GM06990 (cell line): ENCODE measurements around the gene RLF.
A peak's percentile ranks its signal among the peaks of the same experiment; 100 is the strongest.
"Not testable (repeated sequence)": the region's sequence is repeated elsewhere in the genome, so short reads cannot be mapped to it uniquely, and the experiment has no call there.

Experiments used
- DNase-seq: peaks from one replicate; pipeline ENCODE4 v3.0.0-alpha.2; 2011; ENCODE audit not compliant: insufficient read length; ENCODE audit errors: extremely low read depth
- H3K27me3 ChIP-seq: replicated peaks from 2 replicates; pipeline ENCODE4 v1.6.0; 2011; ENCODE audit warnings: low read length; ENCODE audit not compliant: control insufficient read depth, insufficient read depth
- H3K36me3 ChIP-seq: 2 replicates; pipeline ENCODE4 v1.5.1; 2011; ENCODE audit warnings: low read length; ENCODE audit not compliant: control insufficient read depth, insufficient read depth
- H3K4me3 ChIP-seq: replicated peaks from 2 replicates; pipeline ENCODE4 v1.5.1; 2011; ENCODE audit warnings: low read depth, mild to moderate bottlenecking, control low read depth, low read length
- TF ChIP-seq, protein P1 (sequence below): IDR thresholded peaks from 2 replicates; pipeline ENCODE4 v1.5.1; 2011; ENCODE audit warnings: low read length, control low read depth, mild to moderate bottlenecking, inconsistent platforms; ENCODE audit not compliant: insufficient read depth, poor library complexity, severe bottlenecking

The RLF gene

DNA sequence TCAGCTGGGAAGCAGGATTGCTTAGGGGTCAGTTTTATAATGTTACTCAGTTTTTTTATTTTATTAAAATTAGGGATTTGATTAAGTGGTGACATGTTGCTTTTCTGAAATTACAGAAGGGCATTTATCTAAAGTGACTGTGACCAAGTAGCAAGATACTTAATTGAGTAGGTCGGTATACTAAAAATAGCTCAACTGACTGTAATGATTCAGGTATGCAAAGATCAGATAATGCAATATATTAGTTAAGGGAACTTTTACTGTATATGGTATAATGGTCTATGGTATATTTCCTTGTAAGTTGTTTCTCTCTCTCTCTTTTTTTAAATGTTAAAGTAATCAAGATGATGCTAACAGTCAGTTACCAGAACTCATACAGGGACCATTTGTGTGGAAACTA lies 26.2 kb downstream of the RLF start:
- H3K4me3 ChIP-seq = no peak overlapping the region
- H3K36me3 ChIP-seq = peaks cover 1% of the 10 kb centered on the region
- no peak for DNase-seq
- TF ChIP-seq, protein P1, sequence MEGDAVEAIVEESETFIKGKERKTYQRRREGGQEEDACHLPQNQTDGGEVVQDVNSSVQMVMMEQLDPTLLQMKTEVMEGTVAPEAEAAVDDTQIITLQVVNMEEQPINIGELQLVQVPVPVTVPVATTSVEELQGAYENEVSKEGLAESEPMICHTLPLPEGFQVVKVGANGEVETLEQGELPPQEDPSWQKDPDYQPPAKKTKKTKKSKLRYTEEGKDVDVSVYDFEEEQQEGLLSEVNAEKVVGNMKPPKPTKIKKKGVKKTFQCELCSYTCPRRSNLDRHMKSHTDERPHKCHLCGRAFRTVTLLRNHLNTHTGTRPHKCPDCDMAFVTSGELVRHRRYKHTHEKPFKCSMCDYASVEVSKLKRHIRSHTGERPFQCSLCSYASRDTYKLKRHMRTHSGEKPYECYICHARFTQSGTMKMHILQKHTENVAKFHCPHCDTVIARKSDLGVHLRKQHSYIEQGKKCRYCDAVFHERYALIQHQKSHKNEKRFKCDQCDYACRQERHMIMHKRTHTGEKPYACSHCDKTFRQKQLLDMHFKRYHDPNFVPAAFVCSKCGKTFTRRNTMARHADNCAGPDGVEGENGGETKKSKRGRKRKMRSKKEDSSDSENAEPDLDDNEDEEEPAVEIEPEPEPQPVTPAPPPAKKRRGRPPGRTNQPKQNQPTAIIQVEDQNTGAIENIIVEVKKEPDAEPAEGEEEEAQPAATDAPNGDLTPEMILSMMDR = no peak
- no peaks in the 10 kb centered on the region for H3K27me3 ChIP-seq

DNA sequence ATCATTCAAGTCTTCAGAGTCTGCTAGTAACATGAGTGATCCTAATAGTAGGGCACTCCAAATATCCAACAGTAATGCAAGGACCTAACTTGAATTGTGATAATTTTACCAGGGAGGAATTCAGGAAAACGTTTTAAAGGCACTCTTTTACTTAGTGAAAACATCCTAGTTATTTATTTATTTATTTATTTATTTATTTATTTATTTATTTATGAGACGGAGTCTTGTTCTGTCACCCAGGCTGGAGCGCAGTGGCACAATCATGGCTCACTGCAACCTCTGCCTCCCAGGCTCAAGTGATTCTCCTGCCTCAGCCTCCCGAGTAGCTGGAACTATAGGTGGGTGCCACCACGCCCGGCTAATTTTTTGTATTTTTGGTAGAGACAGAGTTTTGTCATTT lies 33.5 kb downstream of the RLF start:
- not testable (repeated sequence) for H3K36me3 ChIP-seq, H3K27me3 ChIP-seq, DNase-seq, H3K4me3 ChIP-seq

DNA sequence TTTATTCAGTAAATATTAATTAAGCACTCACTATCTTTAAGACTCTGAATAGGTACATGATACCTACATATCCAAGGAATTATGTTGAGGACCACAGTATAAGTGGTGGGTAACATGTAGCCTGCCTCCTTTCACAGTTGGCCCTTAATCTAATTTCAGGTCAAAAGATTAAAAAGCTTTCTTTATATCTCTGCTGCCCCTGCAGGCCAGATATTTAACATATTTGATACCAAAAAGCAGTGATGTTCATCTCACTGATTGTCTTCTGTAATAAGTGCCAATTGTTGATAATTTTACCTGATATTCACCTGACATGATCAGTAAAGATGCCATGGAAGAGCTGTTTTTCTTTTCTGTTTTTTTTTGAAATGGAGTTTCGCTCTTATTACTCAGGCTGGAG lies 36.5 kb downstream of the RLF start:
- H3K36me3 ChIP-seq = no peaks in the 10 kb centered on the region; the same call in none of the 2 replicates
- TF ChIP-seq, protein P1 = peak; percentile 29
- DNase-seq = no peak

DNA sequence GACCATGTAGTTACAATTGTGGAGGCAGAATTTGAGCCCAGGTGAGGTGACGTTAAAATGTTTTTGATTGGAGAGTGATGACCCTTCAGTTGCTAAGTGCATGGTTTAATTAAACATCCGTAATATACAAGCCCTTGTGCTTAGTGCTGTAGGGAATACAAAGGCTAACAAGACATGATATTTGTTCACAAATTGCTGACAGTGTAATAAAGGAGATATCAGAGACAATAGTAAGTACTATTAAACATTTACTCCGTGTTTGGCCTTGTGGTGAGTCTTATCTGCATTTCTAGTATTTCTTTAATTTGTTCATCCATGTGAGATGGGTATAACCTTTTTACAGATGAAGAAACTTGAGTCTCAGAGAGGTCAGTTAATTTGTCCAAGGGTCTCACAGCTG lies 37.9 kb downstream of the RLF start:
- H3K4me3 ChIP-seq = no peak overlapping the region
- no peaks in the 10 kb centered on the region for H3K27me3 ChIP-seq
- TF ChIP-seq, protein P1 = no peak
- no peak for DNase-seq
- no peaks in the 10 kb centered on the region; the same call in 1 of the 2 replicates for H3K36me3 ChIP-seq

More for the DNA sequence above, 36.5 kb downstream of the RLF start:
- Histone ChIP-seq H3K27me3 (no peaks in the 10 kb centered on the region), H3K4me3 (no peak overlapping the region)

DNA sequence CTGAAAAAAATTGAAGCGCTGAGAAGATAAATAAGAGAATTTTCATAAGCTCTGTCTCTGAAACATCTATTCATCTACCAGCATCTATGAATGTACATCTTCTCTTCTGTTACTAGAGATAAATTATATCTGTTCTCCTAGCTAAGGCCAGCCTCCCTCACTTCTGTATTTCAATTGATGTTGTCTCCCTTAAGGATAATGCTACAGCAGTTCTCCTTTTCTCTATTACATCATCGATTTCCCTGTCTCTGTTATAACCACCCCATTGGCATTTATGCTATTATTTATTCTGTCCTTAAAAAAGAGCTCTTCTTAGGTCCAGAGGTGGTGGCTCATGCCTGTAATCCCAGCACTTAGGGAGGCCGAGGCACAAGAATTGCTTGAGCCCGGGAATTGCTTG lies 43.7 kb downstream of the RLF start:
- peaks cover 2% of the 10 kb centered on the region for H3K36me3 ChIP-seq
- H3K27me3 ChIP-seq = no peaks in the 10 kb centered on the region
- no peak for DNase-seq
- TF ChIP-seq, protein P1 = no peak
- H3K4me3 ChIP-seq = no peak overlapping the region

DNA sequence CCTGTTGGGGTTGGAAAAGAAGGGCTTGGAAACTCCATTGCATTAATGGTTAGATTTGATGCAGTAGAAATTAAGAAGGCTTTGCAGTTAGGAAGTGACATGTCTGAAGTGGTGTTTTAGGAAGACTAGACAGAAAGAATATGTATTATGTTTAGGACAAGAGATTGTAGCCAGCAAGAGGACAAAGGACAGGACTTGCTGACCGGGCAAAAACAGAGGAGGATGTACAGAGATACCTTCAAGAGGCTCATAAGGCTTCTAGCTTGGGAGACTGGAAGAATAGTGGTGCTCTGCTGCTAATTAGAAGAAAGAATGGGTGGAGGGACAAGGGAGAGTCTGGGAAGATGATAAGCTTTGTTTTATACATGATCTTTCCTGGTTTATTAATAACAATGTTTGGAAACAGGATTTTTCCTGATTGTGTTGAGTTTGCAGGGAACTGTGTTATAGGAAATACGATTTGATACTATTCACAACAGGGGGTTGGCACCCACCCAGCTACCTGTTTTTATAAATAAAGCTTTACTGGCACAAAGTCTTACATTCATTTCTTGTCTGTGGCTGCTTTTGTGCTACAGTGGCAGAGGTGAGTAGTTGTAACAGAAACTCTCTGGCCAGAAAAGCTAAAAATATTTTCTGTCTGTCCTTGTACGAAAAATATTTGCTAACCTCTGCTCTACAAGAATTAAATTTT lies 49.5 kb downstream of the RLF start:
- Histone ChIP-seq H3K4me3 (no peak overlapping the region), H3K27me3 (no peaks in the 10 kb centered on the region), H3K36me3 (peaks cover 2% of the 10 kb centered on the region)
- TF ChIP-seq, protein P1 = no peak
- DNase-seq = no peak
